Activated CD8-positive, alpha-beta memory T cell treated with anti-CD3 and anti-CD28 coated beads for 1 hour (primary cell): ENCODE data around the gene CYSTM1.
A peak's percentile ranks its signal among the peaks of the same experiment; 100 is the strongest.

ENCODE experiments used
- DNase-seq, 2 donors: peaks; one replicate each; pipeline ENCODE4 v3.0.0-alpha.2; 2020; ENCODE audit warnings: low read depth in 1 of 2; ENCODE audit errors: extremely low read depth in 1 of 2

Gene CYSTM1

GRCh38 chr5:140174465-140175366 lies at the start of gene CYSTM1:
TSS of gene CYSTM1 (plus strand) at chr5:140175188. CDS start at chr5:140194466, 19,278 bp downstream.
- peak; percentile 90 to 95 for DNase-seq

- DNase-seq: no peak
These were observed 49.4 kb upstream of the CYSTM1 start, which contains the start of gene IGIP for GRCh38 chr5:140125637-140126036. TSS of gene IGIP (plus strand) at chr5:140125937. CDS start at chr5:140128477, 2,540 bp downstream.

GRCh38 chr5:140126315-140127012 lies 48.5 kb upstream of the CYSTM1 start:
- DNase-seq: no peak

GRCh38 chr5:140128376-140128775 lies 46.6 kb upstream of the CYSTM1 start:
- no peak for DNase-seq

- DNase-seq: no peak
These were observed 43.8 kb upstream of the CYSTM1 start for GRCh38 chr5:140130949-140131733.

- no peak for DNase-seq
These were observed 43.0 kb upstream of the CYSTM1 start for GRCh38 chr5:140131967-140132409.

GRCh38 chr5:140133514-140134167 lies 41.3 kb upstream of the CYSTM1 start:
- DNase-seq: no peak

- no peak for DNase-seq
These were observed 40.6 kb upstream of the CYSTM1 start for GRCh38 chr5:140134277-140134935.

- no peak for DNase-seq
These were observed 39.9 kb upstream of the CYSTM1 start for GRCh38 chr5:140135127-140135526.

GRCh38 chr5:140136624-140137023 lies 38.4 kb upstream of the CYSTM1 start:
- no peak for DNase-seq

- DNase-seq: no peak
These were observed 34.6 kb upstream of the CYSTM1 start for GRCh38 chr5:140140435-140140834.

GRCh38 chr5:140141241-140141640 lies 33.7 kb upstream of the CYSTM1 start:
- no peak for DNase-seq

- DNase-seq: no peak
These were observed 32.7 kb upstream of the CYSTM1 start for GRCh38 chr5:140142246-140142645.

GRCh38 chr5:140142856-140143255 lies 32.1 kb upstream of the CYSTM1 start:
- DNase-seq: no peak

GRCh38 chr5:140143521-140144258 lies 31.3 kb upstream of the CYSTM1 start:
- DNase-seq: no peak

GRCh38 chr5:140145256-140145655 lies 29.7 kb upstream of the CYSTM1 start:
- no peak for DNase-seq

- DNase-seq: peak in 1 of 2 donors; percentile 28
These were observed 29.0 kb upstream of the CYSTM1 start for GRCh38 chr5:140145818-140146522.

GRCh38 chr5:140146523-140146842 lies 28.5 kb upstream of the CYSTM1 start:
- DNase-seq: no peak

- no peak for DNase-seq
These were observed 27.5 kb upstream of the CYSTM1 start for GRCh38 chr5:140147460-140147859.
